ENCODE results near the gene KSR1.

GRCh38 chr17:27588354-27588753 lies 132.1 kb downstream of the KSR1 start:
- no peak for TF ChIP-seq ATF2 (IDR thresholded peaks at IDR 0.05; ENCODE audit: low read length)
- TF ChIP-seq HDAC2 (IDR thresholded peaks at IDR 0.05; ENCODE audit: borderline replicate concordance in 1 of 2, low read depth in 2 of 2, low read length in 2 of 2): no peak
- no peak for TF ChIP-seq EZH2 (IDR thresholded peaks at IDR 0.05; ENCODE audit: low read depth, low read length, severe bottlenecking)

Data from H1 (cell line).